WTC11 (cell line): ENCODE results near the gene SBF1. TPM values are rescaled to one million over a fixed set of nuclear protein-coding genes. Genes with fewer than 3 reads are reported as not detected.
A peak's percentile ranks its signal among the peaks of the same experiment; 100 is the strongest.

Experiments
- ATAC-seq: fragments of 200-7000 bp; cut with Tn5 transposase; 2 replicates; pipeline ENCODE4 v1.10.0; 2021; ENCODE audit warnings: mild to moderate bottlenecking, moderate library complexity
- CTCF ChIA-PET: fragments of 300-600 bp; sonication (Branson Sonifier 250); formaldehyde crosslinking; loops from one replicate; lab custom pipeline; 2021; ENCODE audit warnings: antibody characterized with exemption; lab: Charles Lee
- POLR2A ChIA-PET: fragments of 350-600 bp; sonication (Branson Sonifier 250); formaldehyde crosslinking; loops from one replicate; lab custom pipeline; 2021; ENCODE audit warnings: antibody characterized with exemption; lab: Charles Lee
- DNase-seq: peaks from one replicate; pipeline ENCODE4 v3.0.0; 2021; ENCODE audit warnings: low spot score
- H3K27ac Mint-ChIP-seq: 2 replicates; pipeline ENCODE4 v1.8.0; 2021; ENCODE audit warnings: mixed read lengths
- H3K27me3 Mint-ChIP-seq: 2 replicates; pipeline ENCODE4 v1.8.0; 2021; ENCODE audit warnings: low read depth, mild to moderate bottlenecking, moderate library complexity, mixed read lengths
- H3K36me3 Mint-ChIP-seq: 2 replicates; pipeline ENCODE4 v1.8.0; 2021; ENCODE audit warnings: mixed read lengths
- H3K4me1 Mint-ChIP-seq: 2 replicates; pipeline ENCODE4 v1.8.0; 2022; ENCODE audit warnings: mixed read lengths
- H3K4me3 Mint-ChIP-seq: 2 replicates; pipeline ENCODE4 v1.8.0; 2021; ENCODE audit warnings: mild to moderate bottlenecking, moderate library complexity, mixed read lengths
- H3K9me3 Mint-ChIP-seq: 2 replicates; pipeline ENCODE4 v1.8.0; 2021; ENCODE audit warnings: mixed read lengths
- AR ChIP-seq: fragments of 250-450 bp; sonication (Bioruptor Pico); IDR thresholded peaks from 2 replicates; pipeline ENCODE4 v1.9.0; 2021; ENCODE audit warnings: mild to moderate bottlenecking
- CREM ChIP-seq: sonication (generic); formaldehyde crosslinking; IDR thresholded peaks from 2 replicates; pipeline ENCODE4 v1.8.1; 2022; ENCODE audit warnings: mild to moderate bottlenecking, missing genetic modification reagents, moderate library complexity
- CTCF ChIP-seq: fragments of 200-600 bp; IDR thresholded peaks from 2 replicates; pipeline ENCODE4 v1.8.0; 2022; ENCODE audit warnings: antibody characterized with exemption
- E2F4 ChIP-seq: sonication (generic); formaldehyde crosslinking; IDR thresholded peaks from 2 replicates; pipeline ENCODE4 v1.8.1; 2022; ENCODE audit warnings: low read depth, mild to moderate bottlenecking, moderate library complexity, missing genetic modification reagents, borderline replicate concordance
- FOXK1 ChIP-seq: sonication (generic); formaldehyde crosslinking; IDR thresholded peaks from 2 replicates; pipeline ENCODE4 v1.8.0; 2022; ENCODE audit warnings: mild to moderate bottlenecking, moderate library complexity, missing genetic modification reagents
- HMGA2 ChIP-seq: fragments of 250-450 bp; sonication (Bioruptor Pico); IDR thresholded peaks from 2 replicates; pipeline ENCODE4 v1.4.0; 2021; ENCODE audit warnings: mild to moderate bottlenecking, moderate library complexity
- KAT7 ChIP-seq: sonication (generic); formaldehyde crosslinking; IDR thresholded peaks from 2 replicates; pipeline ENCODE4 v1.8.1; 2023; ENCODE audit warnings: missing genetic modification reagents, mild to moderate bottlenecking, borderline replicate concordance
- MXD4 ChIP-seq: fragments of 250-450 bp; sonication (Bioruptor Pico); IDR thresholded peaks from 2 replicates; pipeline ENCODE4 v1.8.0; 2021; ENCODE audit warnings: mild to moderate bottlenecking, moderate library complexity, borderline replicate concordance
- NFE2L1 ChIP-seq: sonication (generic); formaldehyde crosslinking; IDR thresholded peaks from 2 replicates; pipeline ENCODE4 v1.8.1; 2023; ENCODE audit warnings: missing genetic modification reagents
- SMAD3 ChIP-seq: sonication (generic); formaldehyde crosslinking; IDR thresholded peaks from 2 replicates; pipeline ENCODE4 v1.8.0; 2022; ENCODE audit warnings: missing genetic modification reagents, mild to moderate bottlenecking, borderline replicate concordance
- TEAD4 ChIP-seq: sonication (generic); formaldehyde crosslinking; IDR thresholded peaks from 2 replicates; pipeline ENCODE4 v1.8.0; 2022; ENCODE audit warnings: mild to moderate bottlenecking, missing genetic modification reagents
- ZMAT4 ChIP-seq: fragments of 250-450 bp; sonication (Bioruptor Pico); IDR thresholded peaks from 2 replicates; pipeline ENCODE4 v1.9.0; 2021; ENCODE audit warnings: mild to moderate bottlenecking
- ZNF281 ChIP-seq: sonication (generic); formaldehyde crosslinking; IDR thresholded peaks from 2 replicates; pipeline ENCODE4 v1.8.0; 2023; ENCODE audit warnings: mild to moderate bottlenecking, missing genetic modification reagents
- ZNF512 ChIP-seq: sonication (generic); formaldehyde crosslinking; IDR thresholded peaks from 2 replicates; pipeline ENCODE4 v1.8.1; 2022; ENCODE audit warnings: missing genetic modification reagents, borderline replicate concordance
- ZNF671 ChIP-seq: fragments of 250-450 bp; sonication (Bioruptor Pico); IDR thresholded peaks from 2 replicates; pipeline ENCODE4 v1.8.0; 2021; ENCODE audit warnings: mild to moderate bottlenecking
- total RNA-seq: library from RNA; stranded (reverse); gene quantifications from 3 replicates; pipeline ENCODE4 v1.2.3, GENCODE V29; 2021

SBF1 gene
- total RNA-seq, 1 experiment from 2014 or later, result 108 TPM

- TF ChIP-seq MXD4, result no peak
- TF ChIP-seq E2F4 (CRISPR knock-in tag), result no peak
- no peak for TF ChIP-seq KAT7 (CRISPR knock-in tag)
- no peak for TF ChIP-seq CTCF
- no peak for TF ChIP-seq TEAD4 (CRISPR knock-in tag)
- no peak for TF ChIP-seq ZMAT4 (CRISPR knock-in tag)
- TF ChIP-seq NFE2L1 (CRISPR knock-in tag), result no peak
- TF ChIP-seq FOXK1 (CRISPR knock-in tag), result no peak
- no peak for TF ChIP-seq HMGA2 (CRISPR knock-in tag)
- TF ChIP-seq ZNF281 (CRISPR knock-in tag), result no peak
- TF ChIP-seq ZNF671 (CRISPR knock-in tag), result no peak
- no peak for TF ChIP-seq CREM
- no peak for TF ChIP-seq ZNF512 (CRISPR knock-in tag)
- no peak for TF ChIP-seq AR (CRISPR knock-in tag)
- TF ChIP-seq SMAD3 (CRISPR knock-in tag), result no peak
- H3K36me3 Mint-ChIP-seq, result no peaks in the 10 kb centered on the region
- H3K4me1 Mint-ChIP-seq, result peaks cover 10% of the 10 kb centered on the region
- ChIA-PET CTCF (interaction anchor here (1.3 to 3.0 kb wide), 3 partner anchors 17 to 54 kb away, joined by 4 to 60 read pairs (median 16); partner anchors contain the start of genes SCO2 and SYCE3), POLR2A (no interaction called here)
- H3K9me3 Mint-ChIP-seq, result no peaks in the 10 kb centered on the region
- H3K4me3 Mint-ChIP-seq, result peak overlapping the region; percentile 93
- no peak for DNase-seq
- no peak for ATAC-seq
- H3K27me3 Mint-ChIP-seq, result no peaks in the 10 kb centered on the region
- peak overlapping the region; percentile 98 for H3K27ac Mint-ChIP-seq
Measured at GRCh38 chr22:50508897-50509296, 34.1 kb upstream of the SBF1 start.
